Activated T-cell treated with anti-CD3 and anti-CD28 coated beads, Interleukin-2, amount 50 U/mL, for 72 hours (primary cell): Measurements from ENCODE around the gene MAGI1. TPM values are rescaled to one million over a fixed set of nuclear protein-coding genes. Genes with fewer than 3 reads are reported as not detected.

Source experiments
- ATAC-seq, 2 donors: fragments of 150-1000 bp; cut with Tn5 transposase; replicated peaks in 1 of 2; 2 replicates each; pipeline ENCODE4 v1.10.0; 2021; ENCODE audit warnings: moderate library complexity in 2 of 2, mild to moderate bottlenecking in 1 of 2
- DNase-seq, 2 donors: peaks; one replicate each; pipeline ENCODE4 v3.0.0; 2021 to 2022; ENCODE audit warnings: mixed read lengths in 1 of 2
- H3K27ac Mint-ChIP-seq: one replicate; pipeline ENCODE4 v1.8.0; 2022; ENCODE audit warnings: mild to moderate bottlenecking, moderate library complexity, mixed read lengths
- H3K27me3 Mint-ChIP-seq: one replicate; pipeline ENCODE4 v1.8.0; 2022; ENCODE audit warnings: low read depth, mixed read lengths
- H3K36me3 Mint-ChIP-seq, 2 donors: one replicate each; pipeline ENCODE4 v1.8.0; 2022; ENCODE audit warnings: mixed read lengths in 2 of 2, mild to moderate bottlenecking in 1 of 2; ENCODE audit not compliant: insufficient read depth in 2 of 2
- H3K4me1 Mint-ChIP-seq: one replicate; pipeline ENCODE4 v1.8.0; 2022; ENCODE audit warnings: low read depth, mixed read lengths
- H3K4me3 Mint-ChIP-seq, 2 donors: one replicate each; pipeline ENCODE4 v1.8.0; 2022; ENCODE audit warnings: mild to moderate bottlenecking in 2 of 2, mixed read lengths in 2 of 2, moderate library complexity in 2 of 2
- H3K9me3 Mint-ChIP-seq, 2 donors: one replicate each; pipeline ENCODE4 v1.8.0; 2022; ENCODE audit warnings: mixed read lengths in 2 of 2
- total RNA-seq, 2 donors: library from RNA; stranded (reverse); gene quantifications; one replicate each; pipeline ENCODE4 v1.2.3, GENCODE V29; 2022

Gene MAGI1
- total RNA-seq, 2 donors from 2014 or later, result 0.41 to 0.67 TPM

GRCh38 chr3:65564483-65564882 lies 474.2 kb downstream of the MAGI1 start:
- H3K4me1 Mint-ChIP-seq, result no peaks in the 10 kb centered on the region

GRCh38 chr3:65563861-65564260 lies 474.9 kb downstream of the MAGI1 start:
- H3K9me3 Mint-ChIP-seq, result no peaks in the 10 kb centered on the region
- no peak overlapping the region for H3K27ac Mint-ChIP-seq
- ATAC-seq (no peak), DNase-seq (no peak)
- no peaks in the 10 kb centered on the region for H3K4me1 Mint-ChIP-seq
- H3K27me3 Mint-ChIP-seq, result no peaks in the 10 kb centered on the region
- H3K36me3 Mint-ChIP-seq, result no peaks in the 10 kb centered on the region
- no peak overlapping the region for H3K4me3 Mint-ChIP-seq

More at GRCh38 chr3:65564483-65564882, 474.2 kb downstream of the MAGI1 start:
- no peak for ATAC-seq
- no peak overlapping the region for H3K27ac Mint-ChIP-seq
- no peaks in the 10 kb centered on the region for H3K9me3 Mint-ChIP-seq
- no peak overlapping the region for H3K4me3 Mint-ChIP-seq
- H3K27me3 Mint-ChIP-seq, result no peaks in the 10 kb centered on the region
- DNase-seq, result no peak
- no peaks in the 10 kb centered on the region for H3K36me3 Mint-ChIP-seq

- Mint-ChIP-seq H3K27ac (no peak overlapping the region), H3K36me3 (no peaks in the 10 kb centered on the region), H3K27me3 (no peaks in the 10 kb centered on the region), H3K9me3 (no peaks in the 10 kb centered on the region), H3K4me3 (no peak overlapping the region), H3K4me1 (no peaks in the 10 kb centered on the region)
- ATAC-seq, result no peak
- no peak for DNase-seq
Observed at GRCh38 chr3:65562447-65562846, 476.3 kb downstream of the MAGI1 start.

- no peak for ATAC-seq
- Mint-ChIP-seq H3K27me3 (no peaks in the 10 kb centered on the region), H3K27ac (no peak overlapping the region), H3K9me3 (peaks cover 0 to 2% of the 10 kb centered on the region in 2 donors), H3K36me3 (no peaks in the 10 kb centered on the region), H3K4me3 (no peak overlapping the region), H3K4me1 (no peaks in the 10 kb centered on the region)
- no peak for DNase-seq
Observed at GRCh38 chr3:65561617-65562016, 477.1 kb downstream of the MAGI1 start.

GRCh38 chr3:65560901-65561300 lies 477.8 kb downstream of the MAGI1 start:
- Mint-ChIP-seq H3K9me3 (peaks cover 0 to 2% of the 10 kb centered on the region in 2 donors), H3K4me3 (no peak overlapping the region), H3K27me3 (no peaks in the 10 kb centered on the region), H3K27ac (no peak overlapping the region), H3K36me3 (no peaks in the 10 kb centered on the region), H3K4me1 (no peaks in the 10 kb centered on the region)
- no peak for ATAC-seq
- no peak for DNase-seq

GRCh38 chr3:65560133-65560532 lies 478.6 kb downstream of the MAGI1 start:
- ATAC-seq, result no peak
- H3K27ac Mint-ChIP-seq, result no peak overlapping the region
- H3K4me1 Mint-ChIP-seq, result no peaks in the 10 kb centered on the region
- no peaks in the 10 kb centered on the region for H3K36me3 Mint-ChIP-seq
- DNase-seq, result no peak
- no peak overlapping the region for H3K4me3 Mint-ChIP-seq
- H3K9me3 Mint-ChIP-seq, result peaks cover 0 to 2% of the 10 kb centered on the region in 2 donors
- no peaks in the 10 kb centered on the region for H3K27me3 Mint-ChIP-seq

- ATAC-seq, result no peak
- Mint-ChIP-seq H3K27me3 (no peaks in the 10 kb centered on the region), H3K36me3 (no peaks in the 10 kb centered on the region), H3K4me1 (no peaks in the 10 kb centered on the region), H3K9me3 (peaks cover 0 to 2% of the 10 kb centered on the region in 2 donors), H3K4me3 (no peak overlapping the region), H3K27ac (no peak overlapping the region)
- DNase-seq, result no peak
Observed at GRCh38 chr3:65559643-65560042, 479.1 kb downstream of the MAGI1 start.

- H3K9me3 Mint-ChIP-seq, result peaks cover 0 to 5% of the 10 kb centered on the region in 2 donors
- no peak overlapping the region for H3K4me3 Mint-ChIP-seq
- DNase-seq (no peak), ATAC-seq (no peak)
- no peak overlapping the region for H3K27ac Mint-ChIP-seq
- H3K4me1 Mint-ChIP-seq, result no peaks in the 10 kb centered on the region
- H3K27me3 Mint-ChIP-seq, result no peaks in the 10 kb centered on the region
- H3K36me3 Mint-ChIP-seq, result no peaks in the 10 kb centered on the region
Observed at GRCh38 chr3:65558826-65559225, 479.9 kb downstream of the MAGI1 start.

GRCh38 chr3:65557899-65558564 lies 480.7 kb downstream of the MAGI1 start:
- Mint-ChIP-seq H3K4me3 (no peak overlapping the region), H3K9me3 (peaks cover 0 to 5% of the 10 kb centered on the region in 2 donors), H3K4me1 (no peaks in the 10 kb centered on the region), H3K27ac (no peak overlapping the region), H3K27me3 (no peaks in the 10 kb centered on the region), H3K36me3 (no peaks in the 10 kb centered on the region)
- no peak for ATAC-seq
- DNase-seq, result no peak

GRCh38 chr3:65556934-65557577 lies 481.7 kb downstream of the MAGI1 start:
- Mint-ChIP-seq H3K4me3 (no peak overlapping the region), H3K27ac (no peak overlapping the region), H3K27me3 (no peaks in the 10 kb centered on the region), H3K4me1 (no peaks in the 10 kb centered on the region), H3K36me3 (no peaks in the 10 kb centered on the region), H3K9me3 (peaks cover 0 to 5% of the 10 kb centered on the region in 2 donors)
- ATAC-seq, result no peak
- no peak for DNase-seq

- Mint-ChIP-seq H3K9me3 (peaks cover 0 to 5% of the 10 kb centered on the region in 2 donors), H3K4me1 (no peaks in the 10 kb centered on the region), H3K27ac (no peak overlapping the region), H3K4me3 (no peak overlapping the region), H3K27me3 (no peaks in the 10 kb centered on the region), H3K36me3 (no peaks in the 10 kb centered on the region)
- DNase-seq, result no peak
- no peak for ATAC-seq
Observed at GRCh38 chr3:65552434-65552833, 486.3 kb downstream of the MAGI1 start.

GRCh38 chr3:65551945-65552344 lies 486.8 kb downstream of the MAGI1 start:
- Mint-ChIP-seq H3K36me3 (no peaks in the 10 kb centered on the region), H3K9me3 (peaks cover 0 to 5% of the 10 kb centered on the region in 2 donors), H3K4me1 (no peaks in the 10 kb centered on the region), H3K27ac (no peak overlapping the region), H3K27me3 (no peaks in the 10 kb centered on the region), H3K4me3 (no peak overlapping the region)
- DNase-seq, result no peak
- ATAC-seq, result no peak

- no peaks in the 10 kb centered on the region for H3K36me3 Mint-ChIP-seq
Observed at GRCh38 chr3:65550137-65550536, 488.6 kb downstream of the MAGI1 start.

GRCh38 chr3:65549626-65549959 lies 489.1 kb downstream of the MAGI1 start:
- Mint-ChIP-seq H3K4me1 (no peaks in the 10 kb centered on the region), H3K4me3 (no peak overlapping the region), H3K36me3 (no peaks in the 10 kb centered on the region), H3K27me3 (no peaks in the 10 kb centered on the region), H3K27ac (no peak overlapping the region), H3K9me3 (peaks cover 0 to 3% of the 10 kb centered on the region in 2 donors)
- no peak for ATAC-seq
- DNase-seq, result no peak

More at GRCh38 chr3:65550137-65550536, 488.6 kb downstream of the MAGI1 start:
- no peak overlapping the region for H3K4me3 Mint-ChIP-seq
- no peaks in the 10 kb centered on the region for H3K27me3 Mint-ChIP-seq
- H3K4me1 Mint-ChIP-seq, result no peaks in the 10 kb centered on the region
- H3K27ac Mint-ChIP-seq, result no peak overlapping the region
- ATAC-seq, result no peak
- H3K9me3 Mint-ChIP-seq, result peaks cover 0 to 3% of the 10 kb centered on the region in 2 donors
- DNase-seq, result no peak
